Tibial nerve (tissue), 4 donors: ENCODE measurements around the gene MYOD1. TPM values are rescaled to one million over a fixed set of nuclear protein-coding genes. Genes with fewer than 3 reads are reported as not detected.

Source experiments
- DNase-seq, 2 donors: peaks; one replicate each; pipeline ENCODE4 v3.0.0-alpha.2; 2019; ENCODE audit warnings: low spot score in 2 of 2
- H3K27ac ChIP-seq, 4 donors: fragments of 200-600 bp; sonication (generic) in 3 of 4; one replicate each; pipeline ENCODE4 v1.5.1; 2017 to 2019; ENCODE audit warnings: mild to moderate bottlenecking in 1 of 4
- H3K27me3 ChIP-seq, 2 donors: fragments of 200-600 bp; sonication (generic) in 1 of 2; one replicate each; pipeline versions ENCODE4 v1.5.1 to v1.6.0; 2017 to 2019
- H3K36me3 ChIP-seq, 3 donors: fragments of 200-600 bp; sonication (generic); one replicate each; pipeline ENCODE4 v1.5.1; 2018 to 2019
- H3K4me1 ChIP-seq, 4 donors: fragments of 200-600 bp; sonication (generic) in 3 of 4; one replicate each; pipeline ENCODE4 v1.5.1; 2017 to 2019
- H3K4me3 ChIP-seq, 4 donors: fragments of 200-600 bp; sonication (generic) in 3 of 4; one replicate each; pipeline ENCODE4 v1.5.1; 2017 to 2019; ENCODE audit warnings: mild to moderate bottlenecking in 1 of 4, moderate library complexity in 1 of 4
- H3K9me3 ChIP-seq, 4 donors: fragments of 200-600 bp; sonication (generic) in 3 of 4; one replicate each; pipeline ENCODE4 v1.5.1; 2017 to 2019
- EP300 ChIP-seq, 2 donors: sonication (generic); formaldehyde crosslinking; IDR thresholded peaks; one replicate each; pipeline ENCODE4 v1.6.1; 2017; ENCODE audit warnings: antibody characterized with exemption in 2 of 2, mild to moderate bottlenecking in 1 of 2
- POLR2A ChIP-seq, 2 donors: fragments of 450-650 bp; IDR thresholded peaks; one replicate each; pipeline ENCODE4 v1.6.1; 2017; ENCODE audit warnings: antibody characterized with exemption in 2 of 2, mild to moderate bottlenecking in 2 of 2, moderate library complexity in 2 of 2
- WGBS, 2 donors: methylation state at CpG; one replicate each; pipeline ENCODE4 v1.1.5; 2018; 5-methylcytosine and 5-hydroxymethylcytosine counted together
- total RNA-seq, 4 donors: library from RNA; depleted of rRNA; stranded (reverse); fragments of >200 nt; gene quantifications; one replicate each; pipeline ENCODE4 v1.1.0, GENCODE V29; 2016
- TF ChIP-seq, protein P1 (sequence below), 5 experiments: fragments of 200-600 bp in 3 of 5; fragments of 450-650 bp in 2 of 5; sonication (generic) in 3 of 5; IDR thresholded peaks; one replicate each; pipeline ENCODE4 v1.5.1; 2016 to 2019; ENCODE audit warnings: antibody characterized with exemption in 5 of 5, mild to moderate bottlenecking in 3 of 5, moderate library complexity in 2 of 5

MYOD1 gene
- total RNA-seq, 4 donors from 2014 or later, result not detected

- Histone ChIP-seq H3K27me3 (peaks cover 0 to 77% of the 10 kb centered on the region in 2 donors), H3K27ac (no peak overlapping the region), H3K9me3 (no peaks in the 10 kb centered on the region), H3K4me1 (peaks cover 0 to 23% (median 9%) of the 10 kb centered on the region in 4 donors), H3K36me3 (no peaks in the 10 kb centered on the region), H3K4me3 (no peak overlapping the region)
- TF ChIP-seq POLR2A (IDR thresholded peaks at IDR 0.05) (no peak), EP300 (IDR thresholded peaks at IDR 0.05) (no peak)
- TF ChIP-seq, protein P1, sequence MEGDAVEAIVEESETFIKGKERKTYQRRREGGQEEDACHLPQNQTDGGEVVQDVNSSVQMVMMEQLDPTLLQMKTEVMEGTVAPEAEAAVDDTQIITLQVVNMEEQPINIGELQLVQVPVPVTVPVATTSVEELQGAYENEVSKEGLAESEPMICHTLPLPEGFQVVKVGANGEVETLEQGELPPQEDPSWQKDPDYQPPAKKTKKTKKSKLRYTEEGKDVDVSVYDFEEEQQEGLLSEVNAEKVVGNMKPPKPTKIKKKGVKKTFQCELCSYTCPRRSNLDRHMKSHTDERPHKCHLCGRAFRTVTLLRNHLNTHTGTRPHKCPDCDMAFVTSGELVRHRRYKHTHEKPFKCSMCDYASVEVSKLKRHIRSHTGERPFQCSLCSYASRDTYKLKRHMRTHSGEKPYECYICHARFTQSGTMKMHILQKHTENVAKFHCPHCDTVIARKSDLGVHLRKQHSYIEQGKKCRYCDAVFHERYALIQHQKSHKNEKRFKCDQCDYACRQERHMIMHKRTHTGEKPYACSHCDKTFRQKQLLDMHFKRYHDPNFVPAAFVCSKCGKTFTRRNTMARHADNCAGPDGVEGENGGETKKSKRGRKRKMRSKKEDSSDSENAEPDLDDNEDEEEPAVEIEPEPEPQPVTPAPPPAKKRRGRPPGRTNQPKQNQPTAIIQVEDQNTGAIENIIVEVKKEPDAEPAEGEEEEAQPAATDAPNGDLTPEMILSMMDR (IDR thresholded peaks at IDR 0.05), result no peak
- no peak for DNase-seq
- 45 to 46% methylated on average over 8 to 10 of the region's 10 CpGs for WGBS, 2 donors
Observed at GRCh38 chr11:17738151-17738973, 19.0 kb downstream of the MYOD1 start.

DNA sequence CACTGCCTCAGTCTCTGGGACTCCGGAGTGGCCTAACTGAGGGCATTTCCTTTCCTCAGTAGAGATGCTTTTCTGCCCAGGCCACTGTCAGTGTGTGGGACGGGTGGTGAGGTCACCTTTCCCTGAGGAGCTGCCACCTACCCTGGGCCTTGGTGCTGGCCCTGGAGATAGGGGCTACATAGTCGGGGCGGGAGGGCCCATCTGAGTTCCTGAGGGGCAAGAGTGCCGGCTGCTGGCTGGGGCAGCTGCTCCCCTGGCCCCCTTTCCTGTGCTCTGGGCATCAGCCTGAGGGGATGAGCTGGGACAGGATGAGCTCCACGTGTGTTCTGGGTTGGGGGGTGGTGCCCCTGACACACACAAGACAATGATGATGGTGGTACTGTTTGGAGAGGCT lies 20.6 kb downstream of the MYOD1 start:
- H3K9me3 ChIP-seq, result no peaks in the 10 kb centered on the region
- 0 to 57% methylated on average over 1 to 5 of the region's 6 CpGs for WGBS, 2 donors
- no peaks in the 10 kb centered on the region for H3K36me3 ChIP-seq
- H3K4me1 ChIP-seq, result peaks cover 0 to 16% (median 5%) of the 10 kb centered on the region in 4 donors
- TF ChIP-seq EP300 (IDR thresholded peaks at IDR 0.05), result no peak
- TF ChIP-seq, protein P1 (IDR thresholded peaks at IDR 0.05), result no peak
- TF ChIP-seq POLR2A (IDR thresholded peaks at IDR 0.05), result no peak
- H3K4me3 ChIP-seq, result no peak overlapping the region
- peaks cover 0 to 65% of the 10 kb centered on the region in 2 donors for H3K27me3 ChIP-seq
- no peak for DNase-seq
- H3K27ac ChIP-seq, result no peak overlapping the region

GRCh38 chr11:17740649-17741235 lies 21.4 kb downstream of the MYOD1 start:
- H3K27me3 ChIP-seq, result peaks cover 0 to 57% of the 10 kb centered on the region in 2 donors
- no peaks in the 10 kb centered on the region for H3K36me3 ChIP-seq
- no peaks in the 10 kb centered on the region for H3K9me3 ChIP-seq
- WGBS, 2 donors, result 64 to 80% methylated on average over 4 to 7 of the region's 7 CpGs
- H3K4me3 ChIP-seq, result no peak overlapping the region
- no peak for DNase-seq
- TF ChIP-seq, protein P1 (IDR thresholded peaks at IDR 0.05), result no peak
- TF ChIP-seq EP300 (IDR thresholded peaks at IDR 0.05) (no peak), POLR2A (IDR thresholded peaks at IDR 0.05) (no peak)
- H3K27ac ChIP-seq, result no peak overlapping the region
- H3K4me1 ChIP-seq, result peaks cover 0 to 8% (median 0%) of the 10 kb centered on the region in 4 donors

DNA sequence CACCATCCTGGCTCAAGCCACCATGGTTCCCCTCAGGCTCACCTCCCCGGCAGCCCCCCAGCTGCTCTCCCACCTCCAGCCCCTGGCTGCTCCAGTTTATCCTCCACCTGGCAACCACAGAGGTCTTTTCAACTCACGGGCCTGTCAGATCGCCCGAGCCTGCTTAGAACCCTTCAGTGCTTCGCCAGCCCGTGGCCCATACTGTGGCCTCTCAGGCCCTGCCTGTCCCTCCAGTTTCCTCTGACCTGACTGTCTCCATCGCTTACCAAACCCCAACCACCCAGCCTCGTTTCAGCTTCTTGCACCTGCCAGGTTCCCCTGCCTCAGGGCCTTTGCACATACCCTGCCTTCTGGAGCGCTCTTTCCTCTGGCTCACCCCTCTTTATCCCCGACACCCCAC lies 22.1 kb downstream of the MYOD1 start:
- Histone ChIP-seq H3K9me3 (no peaks in the 10 kb centered on the region), H3K36me3 (no peaks in the 10 kb centered on the region), H3K27me3 (peaks cover 0 to 49% of the 10 kb centered on the region in 2 donors), H3K4me1 (peaks cover 0 to under 1% (median 0%) of the 10 kb centered on the region in 4 donors), H3K27ac (no peak overlapping the region), H3K4me3 (no peak overlapping the region)
- TF ChIP-seq, protein P1 (IDR thresholded peaks at IDR 0.05), result no peak
- TF ChIP-seq POLR2A (IDR thresholded peaks at IDR 0.05) (no peak), EP300 (IDR thresholded peaks at IDR 0.05) (no peak)
- WGBS, 2 donors, result 91 to 92% methylated on average over 10 of the region's 10 CpGs
- DNase-seq, result no peak

DNA sequence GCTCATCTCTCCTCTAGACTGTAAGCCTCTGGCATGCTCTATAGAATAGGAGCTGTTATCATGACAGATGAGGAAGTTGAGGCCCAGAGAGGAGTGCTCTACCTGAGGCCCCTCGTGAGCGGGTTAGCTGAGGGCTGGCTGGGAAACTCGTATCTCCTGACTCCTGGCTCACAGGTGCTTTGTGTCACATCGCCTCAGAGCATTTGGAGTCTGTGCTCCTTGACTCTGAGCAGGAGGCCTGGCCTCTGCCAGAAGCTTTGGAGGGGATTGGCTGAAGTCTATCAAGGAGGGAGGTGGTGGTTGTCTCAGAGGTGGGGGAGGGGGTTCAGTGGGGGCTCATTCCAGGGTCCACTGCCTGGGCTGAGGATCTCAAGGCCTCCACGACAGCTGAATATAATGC lies 22.6 kb downstream of the MYOD1 start:
- DNase-seq, result no peak
- no peaks in the 10 kb centered on the region for H3K9me3 ChIP-seq
- 74 to 83% methylated on average over 5 of the region's 5 CpGs for WGBS, 2 donors
- H3K4me3 ChIP-seq, result no peak overlapping the region
- no peaks in the 10 kb centered on the region for H3K36me3 ChIP-seq
- H3K4me1 ChIP-seq, result no peaks in the 10 kb centered on the region
- TF ChIP-seq POLR2A (IDR thresholded peaks at IDR 0.05), result no peak
- TF ChIP-seq, protein P1 (IDR thresholded peaks at IDR 0.05), result no peak
- TF ChIP-seq EP300 (IDR thresholded peaks at IDR 0.05), result no peak
- H3K27ac ChIP-seq, result no peak overlapping the region
- H3K27me3 ChIP-seq, result peaks cover 0 to 44% of the 10 kb centered on the region in 2 donors
